HG03354 (cell line): ENCODE measurements around the gene APIP.
"Not testable (repeated sequence)": the region's sequence is repeated elsewhere in the genome, so short reads cannot be mapped to it uniquely, and the experiment has no call there.

ENCODE experiments used
- ATAC-seq: cut with Tn5 transposase; IDR thresholded peaks from one replicate; pipeline ENCODE4 v1.9.1; 2021; ENCODE audit warnings: mild to moderate bottlenecking; ENCODE audit not compliant: unreplicated experiment, poor library complexity, severe bottlenecking

Gene APIP

DNA sequence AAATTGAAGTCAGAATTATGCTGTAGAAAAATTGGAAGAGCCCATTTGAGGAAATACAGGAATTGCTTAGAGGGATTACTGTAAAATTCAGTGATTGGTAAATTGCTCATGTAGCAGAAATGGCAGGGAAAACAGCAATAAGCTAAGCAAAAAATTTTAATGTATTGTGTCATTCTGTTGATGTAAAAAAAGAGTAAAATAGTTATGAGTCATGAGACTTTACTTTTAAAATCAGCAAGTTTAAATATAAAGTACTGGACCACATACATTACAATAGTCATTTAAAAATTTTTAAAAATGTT, 10.6 kb upstream of the APIP start:
- no peak for ATAC-seq

DNA sequence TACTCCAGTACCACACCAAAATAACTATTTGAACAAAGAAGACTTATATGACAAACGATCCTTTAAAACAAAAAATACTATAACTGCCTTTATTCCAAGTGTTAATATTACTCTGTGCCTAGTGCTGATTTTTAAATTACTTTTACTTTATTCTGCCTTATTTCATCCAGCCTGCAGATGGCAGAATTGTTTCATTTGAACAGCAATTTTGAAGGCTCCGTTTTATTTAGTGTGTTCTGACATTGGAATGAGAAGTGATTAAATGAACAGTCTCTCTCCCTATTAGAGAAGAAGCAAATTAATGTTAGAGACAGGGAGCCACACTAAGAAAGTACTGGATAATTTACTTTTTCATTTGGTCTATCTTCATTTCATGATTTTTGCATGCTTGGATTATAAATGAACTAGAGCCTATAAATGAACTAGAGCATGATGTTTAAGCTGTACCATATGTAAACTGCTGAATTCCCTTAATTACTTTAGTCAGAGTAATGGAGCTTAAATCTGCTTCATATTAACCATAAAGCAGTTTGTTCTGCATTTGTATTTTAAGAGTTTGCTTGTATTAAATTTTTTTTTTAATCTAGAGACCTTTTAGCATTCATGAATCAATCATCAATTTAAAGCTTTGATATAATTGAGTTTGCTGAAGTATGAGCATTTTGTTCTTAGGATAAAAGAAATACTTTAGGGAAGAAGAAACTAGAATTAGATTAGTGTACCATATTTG, 10.1 kb upstream of the APIP start:
- ATAC-seq: no peak

DNA sequence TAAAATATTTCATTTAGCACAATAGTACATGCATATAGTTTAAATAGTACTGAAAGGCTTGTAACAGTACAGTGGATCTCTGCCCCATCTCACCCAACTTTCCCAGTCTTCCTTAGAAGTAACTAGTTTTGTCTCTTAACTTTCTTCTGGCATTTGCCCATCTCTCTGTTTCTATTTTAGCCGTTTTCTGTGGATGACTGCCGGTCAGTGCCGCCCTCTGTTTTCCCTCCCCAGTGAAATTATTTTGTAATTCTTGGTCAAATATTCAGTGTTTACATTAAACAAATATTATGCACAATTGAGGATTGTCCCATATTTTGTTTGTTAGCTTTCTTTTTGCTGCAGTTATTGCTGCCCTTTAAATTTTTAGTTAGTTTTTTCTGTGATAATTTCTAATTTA, 8.5 kb upstream of the APIP start:
- no peak for ATAC-seq

DNA sequence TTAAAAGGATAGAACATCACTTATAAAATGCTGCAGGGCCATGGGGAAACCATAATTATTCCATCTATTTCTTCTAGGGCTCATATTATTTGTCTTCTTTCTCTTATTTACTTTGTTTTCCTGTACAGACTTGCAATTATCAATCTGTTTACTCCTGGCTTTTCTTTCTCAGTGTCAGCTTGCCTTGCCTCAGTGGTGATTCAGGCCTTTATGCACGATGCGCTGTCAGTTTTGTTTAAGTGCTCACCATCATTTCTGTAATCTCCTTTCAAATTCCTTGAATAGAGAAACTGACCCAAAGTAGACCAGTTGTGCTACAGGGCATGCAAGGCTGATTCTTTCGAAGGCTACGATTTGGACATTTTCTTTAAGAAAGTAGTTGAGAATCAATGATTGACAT, 5.0 kb upstream of the APIP start:
- no peak for ATAC-seq

DNA sequence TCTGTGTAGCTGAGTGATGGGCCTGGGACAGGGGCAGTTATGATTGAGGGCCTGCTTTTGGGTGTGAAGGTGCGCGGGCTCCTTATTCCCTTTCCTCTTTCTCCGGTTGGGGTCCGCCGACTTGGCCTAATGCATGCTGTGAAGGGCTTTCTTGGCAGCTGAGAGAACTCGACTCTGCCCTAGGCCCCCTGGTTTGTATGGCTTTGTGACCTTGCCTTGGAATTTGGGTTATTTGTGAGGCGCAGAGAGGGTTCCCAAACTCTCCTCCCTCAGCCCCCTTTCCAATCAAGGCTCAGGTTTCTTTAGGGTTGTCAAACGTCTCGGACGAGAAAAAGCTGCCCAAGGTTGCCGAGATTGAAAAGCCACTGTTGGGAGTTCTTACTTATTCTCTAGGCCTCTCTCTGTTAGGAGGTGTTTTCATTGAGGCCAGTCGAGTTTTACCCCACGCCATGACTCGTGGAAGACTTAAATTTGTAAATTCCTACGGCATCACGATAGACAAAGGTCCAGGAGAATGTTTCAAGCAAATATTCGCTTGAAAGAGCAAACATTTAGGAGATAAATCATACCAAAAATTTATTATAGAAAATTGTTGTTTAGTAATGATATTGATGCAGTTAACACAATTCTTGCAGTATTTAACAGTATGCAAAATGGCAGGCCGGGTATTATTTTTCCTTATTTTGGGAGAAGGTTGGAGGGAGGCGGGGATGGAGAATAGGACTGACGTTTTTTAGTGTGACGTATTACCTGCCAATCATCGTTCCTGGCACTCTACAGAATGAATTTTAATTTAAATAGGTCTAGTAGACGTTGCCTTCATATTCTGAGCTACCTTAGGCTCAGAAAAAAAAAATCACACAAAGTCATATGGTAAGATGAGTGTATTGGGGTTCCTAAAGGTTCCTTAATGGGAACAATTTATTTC, 928 bp upstream of the APIP start:
- ATAC-seq: peak; percentile 30

DNA sequence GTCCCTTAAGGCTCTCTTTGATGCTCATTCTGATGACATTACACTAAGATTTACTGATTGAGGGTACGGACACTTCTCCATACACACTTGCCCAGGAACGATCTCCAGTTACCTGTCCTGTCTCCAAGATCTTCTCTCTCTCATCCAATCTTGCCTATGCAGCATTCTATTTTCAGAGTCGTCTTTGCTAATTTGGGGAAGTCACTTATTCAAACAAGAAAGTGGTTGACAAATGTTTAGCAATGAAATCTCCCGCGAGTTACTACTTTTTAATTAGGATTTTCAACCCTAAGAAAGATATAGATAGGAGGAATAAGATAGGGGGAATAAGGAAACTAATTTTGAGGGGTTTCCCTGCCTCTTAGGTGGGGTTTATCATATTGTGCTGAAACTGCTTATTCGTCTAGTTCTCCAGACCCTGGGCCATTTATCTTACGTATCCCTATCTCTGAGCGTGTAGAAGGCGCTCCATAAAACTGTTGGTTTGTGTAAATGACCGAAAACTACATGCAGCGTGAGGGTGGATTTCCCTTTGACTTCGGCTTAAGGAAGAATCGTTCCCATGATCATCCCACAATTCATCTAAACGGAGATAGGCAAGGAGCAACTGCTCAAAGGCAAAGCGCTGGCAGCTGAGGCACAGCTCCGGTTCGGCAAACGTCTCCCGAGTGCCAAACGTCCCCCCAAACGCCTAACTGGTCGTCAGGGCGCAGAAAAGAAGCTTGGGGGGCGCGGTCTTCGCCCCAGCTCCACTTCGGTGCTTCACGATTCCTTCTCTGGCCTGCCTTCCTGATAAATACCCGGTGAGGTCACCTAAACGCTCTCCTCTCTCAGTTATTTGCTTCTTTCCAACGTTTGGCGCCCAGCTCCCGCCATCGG, 804 bp downstream of the APIP start:
- ATAC-seq: peak; percentile 24

DNA sequence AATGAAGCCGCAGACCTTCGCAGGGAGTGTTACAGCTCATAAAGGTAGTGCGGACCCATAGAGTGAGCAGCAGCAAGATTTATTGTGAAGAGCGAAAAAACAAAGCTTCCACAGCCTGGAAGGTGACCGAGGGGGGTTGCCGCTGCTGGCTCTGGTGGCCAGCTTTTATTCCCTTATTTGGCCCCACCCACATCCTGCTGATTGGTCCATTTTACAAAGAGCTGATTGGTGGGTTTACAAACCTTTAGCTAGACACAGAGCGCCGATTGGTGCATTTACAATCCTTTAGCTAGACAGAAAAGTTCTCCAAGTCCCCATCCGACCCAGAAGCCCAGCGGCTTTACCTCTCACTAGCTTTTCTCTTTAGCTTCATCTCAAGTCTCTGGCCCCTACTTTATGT, 2.6 kb downstream of the APIP start:
- ATAC-seq: not testable (repeated sequence)

DNA sequence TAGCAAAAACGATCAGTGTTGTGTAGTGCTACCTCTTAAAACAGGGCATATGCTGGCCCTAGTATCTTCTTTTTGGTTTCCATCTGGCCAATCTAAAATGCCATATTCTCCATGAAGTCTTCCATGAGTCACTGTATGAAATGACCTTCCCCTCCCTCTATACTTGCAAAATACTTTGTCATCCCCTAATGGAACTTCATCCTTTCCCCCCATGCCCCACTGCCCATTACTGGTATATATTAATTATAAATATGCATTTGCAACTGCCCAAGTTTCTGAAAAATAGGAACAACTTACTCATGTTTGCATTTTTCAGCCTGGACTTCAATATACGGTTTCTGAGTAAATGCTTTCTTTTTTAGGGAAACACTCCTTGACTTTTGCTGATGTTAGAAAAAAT, 4.5 kb downstream of the APIP start:
- no peak for ATAC-seq

DNA sequence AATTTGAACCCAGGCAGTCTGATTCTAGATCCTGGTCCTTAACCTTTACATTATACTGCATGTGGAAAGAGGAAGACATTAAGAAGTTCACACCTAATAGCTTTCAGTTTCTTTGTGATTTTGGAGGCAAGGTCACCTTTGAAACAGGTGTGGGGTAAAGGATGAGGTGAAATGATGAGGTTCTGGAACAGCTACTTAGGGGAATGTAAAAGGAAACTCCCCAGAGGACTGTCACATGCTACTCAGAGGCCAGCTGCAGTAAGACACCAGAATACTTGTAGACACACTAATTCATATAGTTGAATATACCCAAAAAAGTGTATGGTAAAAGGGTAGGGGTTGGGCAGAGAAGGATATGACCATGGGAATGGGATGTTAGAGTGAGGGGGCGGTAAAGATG, 5.4 kb downstream of the APIP start:
- ATAC-seq: peak; percentile 56

DNA sequence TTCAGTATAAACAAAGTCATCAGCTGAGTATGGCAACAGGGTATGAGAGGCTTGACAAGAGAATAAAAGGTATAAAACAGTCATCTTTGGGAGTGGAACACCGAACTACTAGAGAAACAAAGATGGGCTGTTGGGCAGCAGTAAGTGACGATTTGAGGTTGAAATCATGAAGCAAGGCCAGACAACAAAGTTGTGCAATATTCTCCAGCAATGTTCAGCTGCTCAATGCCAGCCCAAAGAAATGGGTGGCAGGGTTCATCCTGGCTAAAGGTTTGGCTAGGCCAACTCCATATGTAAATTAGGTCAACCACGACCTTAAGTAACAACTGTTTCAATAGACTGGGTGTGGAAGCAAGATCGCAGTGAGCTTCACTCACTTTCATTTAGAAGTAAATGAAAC, 6.2 kb downstream of the APIP start:
- ATAC-seq: no peak

DNA sequence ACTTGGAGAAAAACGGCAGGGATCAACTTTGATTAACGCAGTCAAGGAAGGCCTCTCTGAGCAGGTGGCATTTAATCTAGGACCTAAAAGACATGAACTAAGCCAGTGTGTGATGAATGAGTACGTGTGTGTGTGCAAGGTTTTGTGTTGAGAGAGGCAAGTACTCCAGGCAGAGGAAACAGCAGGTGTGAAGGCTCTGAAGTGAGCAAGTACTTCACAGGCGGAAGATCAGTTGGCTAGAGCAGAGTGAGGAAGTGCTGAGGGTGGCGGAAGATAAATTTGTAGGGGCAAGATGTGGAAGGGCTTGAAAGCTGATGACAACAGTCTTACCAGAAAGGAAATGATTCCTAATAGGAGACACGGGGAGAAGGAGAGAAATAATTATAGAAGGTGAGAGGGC, 6.8 kb downstream of the APIP start:
- ATAC-seq: no peak

DNA sequence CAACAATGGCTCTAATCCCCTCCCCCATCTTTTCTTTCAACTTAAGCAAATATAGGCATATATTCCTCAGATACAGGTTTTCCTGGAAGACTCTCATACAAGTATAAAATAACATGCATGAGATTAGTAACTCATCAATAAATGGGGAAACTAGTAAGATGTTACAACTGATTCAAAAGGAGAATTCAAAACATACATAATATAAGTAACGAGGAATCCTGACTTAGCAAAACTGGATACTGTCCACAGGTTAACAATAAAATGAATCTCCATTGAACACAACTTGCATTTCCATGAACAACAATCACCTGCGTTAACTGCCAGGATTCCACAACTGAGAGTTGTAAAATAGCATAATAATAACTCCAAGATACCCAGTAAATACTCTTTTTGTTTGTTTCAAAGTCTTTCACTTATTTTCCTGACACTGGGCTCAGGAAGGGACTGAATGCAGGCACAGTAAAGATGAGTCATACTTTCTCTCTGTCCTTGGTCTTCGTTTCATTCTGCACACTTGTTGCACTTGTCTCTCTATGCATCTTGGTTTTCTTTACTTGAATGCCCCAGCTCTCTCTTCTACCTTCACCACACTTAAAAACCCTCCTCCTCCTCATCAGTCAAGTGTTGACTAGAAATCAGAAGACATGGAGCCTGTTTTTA, 8.1 kb downstream of the APIP start:
- no peak for ATAC-seq

DNA sequence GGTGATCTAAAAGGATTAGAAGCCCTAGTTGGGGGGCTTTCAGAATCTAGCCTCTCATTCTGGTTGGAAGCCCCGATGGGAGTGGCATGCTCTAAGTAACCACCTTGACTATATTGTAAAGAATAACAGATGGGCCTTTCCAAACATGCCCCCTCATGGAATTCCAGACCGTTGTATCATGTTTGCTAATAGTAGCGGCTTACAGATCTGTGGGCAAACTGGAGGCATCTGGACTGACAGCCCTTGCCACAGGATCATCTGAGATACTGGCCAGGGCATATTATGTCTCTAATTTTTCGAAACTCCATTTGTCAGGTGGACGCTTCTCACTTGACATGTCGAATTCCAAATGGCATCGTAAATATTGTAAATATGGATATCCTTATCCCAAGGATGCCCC, 10.5 kb downstream of the APIP start:
- no peak for ATAC-seq

DNA sequence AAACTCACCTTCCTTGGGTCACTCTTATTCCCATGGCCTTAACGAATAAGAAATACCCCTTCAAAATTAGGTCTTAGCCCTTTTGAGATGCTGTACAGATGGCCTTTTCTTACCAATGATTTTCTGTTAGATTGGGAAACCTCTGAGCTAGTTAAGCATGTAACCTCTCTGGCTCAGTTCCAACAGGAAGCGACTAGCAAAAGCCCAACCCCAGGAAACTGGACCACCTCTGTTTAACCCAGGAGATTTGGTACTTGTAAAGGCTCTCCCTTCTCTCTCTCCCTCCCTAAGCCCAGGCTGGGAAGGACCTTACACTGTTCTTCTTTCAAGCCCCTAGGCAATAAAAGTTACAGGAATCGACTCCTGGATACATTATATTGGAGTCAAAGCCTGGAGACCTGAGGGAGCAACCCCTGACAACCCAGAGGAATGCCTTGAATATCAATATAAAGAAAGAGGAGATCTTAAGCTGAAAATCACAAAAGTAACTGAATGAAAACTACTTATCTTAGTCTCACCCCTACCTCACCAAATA, 11.7 kb downstream of the APIP start:
- ATAC-seq: no peak

DNA sequence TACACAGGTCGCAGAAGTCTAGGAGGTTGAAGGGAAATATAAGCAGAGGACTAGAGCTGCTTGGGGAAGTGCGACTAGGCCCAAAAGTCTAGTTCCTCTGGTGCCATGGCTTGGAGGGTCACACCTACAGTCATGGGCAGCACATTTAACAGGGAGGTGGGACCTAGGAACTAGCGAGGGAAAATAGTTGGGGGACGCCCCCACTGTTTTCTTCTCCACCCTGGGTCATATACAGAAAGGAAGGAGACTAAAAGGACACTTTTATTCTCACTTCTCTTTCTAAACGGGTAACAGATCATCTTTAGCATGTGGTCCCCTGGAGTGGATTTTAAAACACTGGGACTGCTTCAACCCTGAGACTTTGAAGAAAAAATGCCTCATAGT, 16.6 kb downstream of the APIP start:
- ATAC-seq: no peak

DNA sequence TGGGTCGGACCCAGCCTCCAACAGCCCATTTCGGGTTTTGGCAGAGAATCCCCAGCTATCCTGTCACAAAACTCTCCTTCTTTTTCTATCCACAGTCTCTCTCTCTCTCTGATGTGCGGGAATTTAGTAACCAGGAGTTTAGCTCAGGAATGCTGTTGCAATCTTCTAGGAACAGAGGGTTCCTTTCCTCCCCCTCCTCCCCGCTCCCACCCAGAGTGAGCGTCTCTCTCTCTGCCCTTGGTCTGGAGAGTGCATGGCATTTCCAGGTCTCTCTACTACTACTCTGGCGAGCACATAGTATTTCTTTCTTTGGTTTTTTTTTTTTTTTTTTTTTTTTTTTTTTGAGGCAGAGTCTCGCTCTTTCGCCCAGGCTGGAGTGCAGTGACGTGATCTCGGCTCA, 17.7 kb downstream of the APIP start:
- ATAC-seq: no peak

DNA sequence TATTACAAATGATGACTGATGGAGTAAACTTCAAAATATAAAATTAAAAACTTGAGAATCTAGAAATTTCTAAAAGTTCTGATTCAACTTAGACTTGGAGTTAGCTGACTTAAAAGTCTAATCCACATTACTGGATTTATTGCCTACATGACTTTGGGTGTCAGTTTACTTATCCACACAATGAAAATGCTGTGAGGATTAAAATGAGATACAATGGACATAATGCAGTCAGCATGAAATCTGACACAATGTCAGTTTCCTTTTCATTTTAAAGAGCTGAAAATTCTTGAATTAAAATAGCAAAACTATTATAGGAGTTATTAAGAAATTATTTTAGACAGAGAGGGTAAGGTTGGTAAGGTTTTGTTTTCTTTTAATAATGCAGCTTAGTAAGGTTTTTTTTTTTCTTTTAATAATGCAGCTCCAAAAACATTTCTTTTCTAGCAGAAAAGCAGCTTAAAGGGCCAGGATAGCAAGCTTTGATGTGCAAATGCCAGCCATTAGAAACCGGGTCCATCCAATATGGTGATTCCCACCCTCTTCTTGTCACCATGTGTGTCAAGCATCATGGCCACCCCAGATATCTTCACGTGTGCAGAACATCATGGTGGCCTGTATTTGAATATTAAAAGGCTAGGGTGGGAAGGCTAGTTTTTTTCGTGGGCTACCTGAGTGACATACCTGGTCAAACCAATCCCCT, 18.9 kb downstream of the APIP start:
- no peak for ATAC-seq

DNA sequence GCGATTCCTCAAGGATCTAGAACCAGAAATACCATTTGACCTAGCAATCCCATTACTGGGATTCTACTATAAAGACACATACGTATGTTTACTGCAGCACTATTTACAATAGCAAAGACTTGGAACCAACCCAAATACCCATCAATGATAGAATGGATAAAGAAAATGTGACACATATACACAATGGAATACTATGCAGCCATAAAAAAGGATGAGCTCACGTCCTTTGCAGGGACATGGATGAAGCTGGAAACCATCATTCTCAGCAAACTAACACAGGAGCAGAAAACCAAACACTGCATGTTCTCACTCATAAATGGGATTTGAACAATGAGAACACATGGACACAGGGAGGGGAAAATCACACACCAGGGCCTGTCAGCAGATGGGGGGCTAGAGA, 20.0 kb downstream of the APIP start:
- not testable (repeated sequence) for ATAC-seq

DNA sequence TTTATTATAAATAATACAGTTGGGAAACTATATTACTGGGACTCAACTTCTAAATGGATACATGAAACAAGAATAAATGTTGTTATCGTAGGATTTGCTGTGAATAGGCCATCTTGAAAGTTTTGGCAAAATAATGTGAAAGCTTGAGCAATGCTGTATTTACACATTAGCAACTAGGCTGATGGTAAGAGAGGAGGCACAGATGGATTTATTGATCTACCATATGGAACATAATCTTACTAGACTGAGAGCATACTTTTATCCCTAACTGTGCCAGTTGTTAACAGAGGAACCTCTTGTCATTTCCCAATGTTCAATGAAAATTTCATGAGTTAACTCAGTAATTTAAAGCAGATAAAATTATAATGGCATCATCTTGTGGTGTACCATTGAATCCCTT, 22.8 kb downstream of the APIP start:
- ATAC-seq: no peak
